Measurements from ENCODE around the gene SAP25.
A peak's percentile ranks its signal among the peaks of the same experiment; 100 is the strongest.

The SAP25 gene

DNA sequence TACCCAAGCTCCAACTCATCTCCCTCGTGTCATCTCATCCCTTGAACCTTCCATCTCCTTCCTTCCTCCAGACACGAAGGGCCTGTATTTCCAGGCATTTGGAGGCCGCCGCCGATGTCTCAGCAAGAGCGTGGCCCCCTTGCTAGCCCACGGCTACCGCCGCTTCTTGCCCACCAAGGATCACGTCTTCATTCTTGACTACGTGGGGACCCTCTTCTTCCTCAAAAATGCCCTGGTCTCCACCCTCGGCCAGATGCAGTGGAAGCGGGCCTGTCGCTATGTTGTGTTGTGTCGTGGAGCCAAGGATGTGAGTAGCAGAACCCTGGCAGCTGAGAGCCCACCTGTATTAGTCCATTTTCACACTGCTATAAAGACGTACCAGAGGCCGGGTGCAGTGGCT, 17.9 kb upstream of the SAP25 start:
- no peak for DNase-seq

DNA sequence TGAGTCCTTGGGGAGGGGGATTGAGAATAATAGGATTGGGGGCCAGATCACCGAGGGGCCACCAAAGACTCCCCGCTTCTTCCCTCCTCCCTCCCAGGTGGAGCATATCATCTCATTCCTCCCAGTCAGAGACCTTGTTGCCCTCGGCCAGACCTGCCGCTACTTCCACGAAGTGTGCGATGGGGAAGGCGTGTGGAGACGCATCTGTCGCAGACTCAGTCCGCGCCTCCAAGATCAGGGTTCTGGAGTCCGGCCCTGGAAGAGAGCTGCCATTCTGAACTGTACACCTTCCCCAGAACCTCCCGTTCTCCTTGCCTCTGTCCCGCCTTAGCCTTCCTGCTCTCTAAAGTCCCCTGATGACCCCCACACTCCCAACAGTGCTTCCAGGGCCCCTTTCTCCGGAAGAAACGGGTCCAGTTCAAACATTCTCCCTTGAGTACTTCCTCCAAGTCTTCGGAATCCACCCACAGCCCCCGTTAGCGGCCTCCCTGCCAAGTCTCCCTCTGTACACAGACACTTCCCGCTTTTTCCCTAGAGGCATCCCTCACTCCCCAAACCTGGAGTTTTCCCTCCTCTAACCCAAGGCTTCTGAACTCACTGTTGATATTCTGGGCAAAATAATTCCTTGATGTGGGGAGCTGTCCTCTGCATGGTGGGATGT, 16.5 kb upstream of the SAP25 start:
- no peak for DNase-seq

DNA sequence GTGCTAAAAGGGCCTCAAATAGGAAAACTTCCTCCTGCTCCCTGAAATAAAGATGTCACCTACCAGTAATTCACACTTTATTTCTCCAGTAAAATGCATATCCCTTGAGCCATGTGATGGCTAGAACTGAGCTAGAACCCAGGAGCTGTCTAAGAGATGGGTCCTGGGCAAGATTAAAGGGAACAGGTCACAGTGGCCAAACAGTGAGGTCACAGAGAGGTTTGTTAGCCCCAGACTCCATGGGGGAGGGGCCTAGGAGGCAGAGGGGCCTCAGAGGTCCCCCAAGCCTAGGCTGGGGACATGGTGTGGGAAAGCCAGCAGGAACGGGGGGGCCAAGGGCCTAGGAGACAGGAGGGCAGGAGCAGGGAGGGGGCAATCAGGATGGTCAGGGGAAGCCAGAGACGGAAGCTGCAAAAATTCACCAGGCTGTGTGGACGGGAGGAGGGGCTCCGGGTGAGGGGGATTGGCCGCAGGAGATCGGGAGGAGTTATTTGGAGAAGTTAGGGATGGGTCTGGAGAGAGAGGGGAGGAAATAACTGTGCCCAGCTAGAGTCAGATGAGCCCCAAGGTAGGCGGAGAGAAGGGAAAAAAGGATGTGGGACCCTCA, 15.7 kb upstream of the SAP25 start:
- no peak for DNase-seq

DNA sequence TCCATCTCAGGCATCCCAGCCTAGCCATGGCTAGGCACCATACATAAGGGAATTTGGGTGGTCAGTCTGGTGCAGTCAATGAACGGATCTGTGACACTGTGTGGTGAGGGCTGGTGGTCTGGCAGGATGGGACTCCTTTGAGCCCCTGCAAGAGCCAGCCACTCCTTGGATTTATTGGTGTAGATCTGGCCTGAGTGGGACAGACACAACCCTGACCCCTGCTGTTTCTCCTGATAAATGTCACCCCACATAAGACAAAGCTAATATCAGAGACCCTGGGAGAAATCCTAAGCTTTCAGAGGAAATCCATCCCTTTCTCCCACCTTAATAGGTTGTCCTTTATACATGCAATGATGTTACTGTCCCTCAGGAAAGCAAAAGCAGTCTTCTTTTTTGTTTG, 14.7 kb upstream of the SAP25 start:
- no peak for DNase-seq

DNA sequence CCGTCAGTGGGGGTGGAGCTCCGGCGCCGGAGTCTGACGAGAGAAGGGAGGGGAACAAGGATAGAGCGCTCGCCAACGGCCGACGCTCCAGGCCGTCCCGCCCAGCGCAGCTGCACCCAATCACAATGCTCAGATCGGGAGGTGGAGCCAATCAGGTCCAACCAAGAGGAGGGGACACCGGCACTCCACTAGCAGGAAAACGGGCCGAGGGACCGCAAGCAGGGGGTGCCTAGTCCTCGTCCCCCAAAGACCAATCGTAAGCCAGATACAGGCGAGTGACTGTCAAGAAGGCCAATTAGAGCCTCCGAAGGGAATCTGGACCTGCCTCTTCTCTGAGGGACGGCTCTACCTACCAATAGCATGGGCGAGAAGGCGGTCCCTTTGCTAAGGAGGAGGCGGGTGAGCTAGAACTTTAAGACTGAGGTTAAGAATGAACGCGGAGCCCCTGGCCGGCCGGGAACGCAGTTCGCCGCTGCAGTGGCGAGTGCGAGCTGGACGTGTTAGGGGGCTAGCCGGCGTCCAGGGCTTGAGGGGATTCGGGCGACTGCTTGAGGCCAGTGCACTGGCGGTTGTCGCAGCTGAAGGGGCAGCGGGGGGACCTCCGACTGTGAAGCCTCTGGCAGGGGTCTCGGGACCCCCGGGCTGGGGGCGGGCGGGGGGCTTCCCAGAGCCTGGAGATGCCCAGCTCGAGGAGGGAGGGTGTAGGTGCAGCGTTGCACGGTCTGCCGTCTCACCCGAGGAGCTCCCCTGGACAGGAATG, 12.7 kb upstream of the SAP25 start, which contains the start of gene FBXO24:
TSS of gene FBXO24 (plus strand) at position 63 of the 760 bp plus-strand sequence. CDS start at position 361, 298 bp downstream.
- peak; percentile 100 for DNase-seq

DNA sequence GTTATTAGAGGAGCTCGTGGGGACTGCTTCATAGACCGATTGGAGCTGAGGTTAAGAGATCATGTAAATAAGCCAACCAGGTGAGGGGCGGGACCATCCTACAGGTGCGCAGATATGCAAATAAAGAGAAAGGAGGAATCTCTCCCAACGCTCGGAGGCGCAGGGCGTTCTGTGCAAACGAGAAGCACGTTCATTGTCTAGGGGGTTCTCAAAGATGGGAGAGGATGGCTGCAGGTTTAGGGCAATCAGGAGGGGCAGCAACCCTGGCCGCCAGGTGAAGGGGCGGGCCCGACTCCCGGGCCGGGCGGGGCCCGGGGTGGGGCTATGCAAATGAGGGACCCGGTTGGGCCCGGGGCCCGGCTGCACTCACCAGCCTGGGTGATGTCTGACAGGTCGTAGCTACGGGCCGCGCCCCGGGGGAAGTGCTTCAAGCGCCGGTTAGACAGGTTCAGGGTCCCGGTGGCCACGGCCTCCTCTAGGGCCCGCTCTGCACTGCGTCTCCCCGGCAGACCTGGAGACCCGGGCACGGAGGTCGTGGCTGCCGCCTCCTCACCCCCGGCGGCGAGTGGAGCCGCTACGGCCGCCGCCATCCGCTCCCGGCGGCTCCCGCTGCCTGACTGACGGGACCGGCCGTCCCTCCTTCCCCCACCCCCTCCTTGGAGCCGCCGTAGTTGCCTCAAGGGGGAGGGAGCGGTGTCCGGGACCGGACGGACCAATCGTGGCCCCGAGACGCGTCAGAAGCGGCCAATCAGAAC, 12.0 kb upstream of the SAP25 start, which contains the start of gene LRCH4:
TSS of gene LRCH4 (minus strand) at position 619 of the 755 bp plus-strand sequence. CDS start at position 590, 29 bp downstream.
- DNase-seq, result peak; percentile 66

DNA sequence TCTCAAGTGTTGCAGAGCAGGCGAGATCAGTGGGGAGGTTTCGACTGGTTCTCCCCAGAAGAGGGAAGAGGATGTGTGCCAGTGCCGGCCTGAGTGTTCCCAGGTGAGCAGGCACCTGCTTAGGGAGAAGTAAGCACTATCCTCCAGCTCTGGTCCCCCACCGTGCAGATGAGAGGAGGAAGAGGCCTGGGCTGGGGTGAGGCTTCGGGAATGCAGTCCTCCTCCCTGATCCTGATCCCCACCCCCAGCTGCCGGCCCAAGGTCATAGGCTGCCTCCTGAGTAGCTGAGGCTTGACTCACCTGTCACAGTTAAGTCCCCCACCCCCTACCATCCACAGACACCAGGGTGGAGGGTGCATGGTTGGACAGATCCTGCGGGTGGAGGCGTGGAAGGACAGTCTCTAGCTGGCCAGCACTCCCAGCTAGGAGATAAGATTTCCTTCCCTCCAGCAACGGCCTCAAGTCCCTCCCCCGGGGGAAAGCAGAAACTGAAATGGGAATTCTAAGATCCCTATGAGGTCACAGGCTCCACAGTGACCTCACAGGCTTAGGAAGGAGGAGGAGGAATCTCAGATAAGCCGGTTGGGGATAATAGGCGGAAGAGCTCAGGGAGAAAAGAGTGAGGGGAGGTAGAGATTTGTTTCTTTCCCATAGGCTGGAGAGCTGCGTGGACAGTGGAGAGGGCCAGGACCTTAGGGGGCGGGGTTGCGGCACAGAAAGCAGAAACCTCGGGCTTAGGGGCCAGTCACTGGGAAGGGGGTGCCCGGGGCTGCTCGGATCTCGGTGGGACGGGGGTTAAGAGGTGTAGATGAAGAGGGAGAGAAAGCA, 11.2 kb upstream of the SAP25 start:
- peak; percentile 30 for DNase-seq

DNA sequence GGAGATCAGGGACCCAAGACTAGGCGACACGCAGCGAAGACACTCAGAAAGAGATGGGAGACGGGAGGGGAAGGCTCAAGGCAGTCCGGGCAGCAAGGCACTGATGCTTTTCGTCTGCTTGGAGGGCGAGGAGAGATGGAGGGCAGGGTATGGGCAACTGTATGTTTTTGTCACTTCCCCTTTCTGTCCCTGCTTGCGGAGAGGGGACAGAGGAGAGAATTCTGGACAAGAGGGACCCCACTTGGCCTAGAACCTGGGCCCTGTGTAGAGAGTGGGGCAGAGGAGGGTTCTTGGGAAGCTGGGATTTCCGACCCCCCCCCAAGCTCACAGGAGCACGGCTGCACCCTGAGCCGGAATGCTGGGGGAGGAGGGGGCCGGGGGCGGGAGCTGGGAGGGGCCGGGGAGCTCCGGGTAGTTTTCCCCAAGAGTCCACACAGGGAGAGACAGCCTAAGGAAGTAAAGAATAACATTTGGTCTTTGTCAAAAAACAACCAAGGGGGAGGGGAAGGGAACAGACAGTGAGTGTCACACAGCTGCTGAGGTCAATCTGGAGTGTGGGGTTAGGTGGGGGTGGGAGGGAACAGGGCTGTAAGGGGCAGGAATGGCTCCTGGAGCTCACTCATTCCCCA, 10.5 kb upstream of the SAP25 start:
- DNase-seq, result no peak

DNA sequence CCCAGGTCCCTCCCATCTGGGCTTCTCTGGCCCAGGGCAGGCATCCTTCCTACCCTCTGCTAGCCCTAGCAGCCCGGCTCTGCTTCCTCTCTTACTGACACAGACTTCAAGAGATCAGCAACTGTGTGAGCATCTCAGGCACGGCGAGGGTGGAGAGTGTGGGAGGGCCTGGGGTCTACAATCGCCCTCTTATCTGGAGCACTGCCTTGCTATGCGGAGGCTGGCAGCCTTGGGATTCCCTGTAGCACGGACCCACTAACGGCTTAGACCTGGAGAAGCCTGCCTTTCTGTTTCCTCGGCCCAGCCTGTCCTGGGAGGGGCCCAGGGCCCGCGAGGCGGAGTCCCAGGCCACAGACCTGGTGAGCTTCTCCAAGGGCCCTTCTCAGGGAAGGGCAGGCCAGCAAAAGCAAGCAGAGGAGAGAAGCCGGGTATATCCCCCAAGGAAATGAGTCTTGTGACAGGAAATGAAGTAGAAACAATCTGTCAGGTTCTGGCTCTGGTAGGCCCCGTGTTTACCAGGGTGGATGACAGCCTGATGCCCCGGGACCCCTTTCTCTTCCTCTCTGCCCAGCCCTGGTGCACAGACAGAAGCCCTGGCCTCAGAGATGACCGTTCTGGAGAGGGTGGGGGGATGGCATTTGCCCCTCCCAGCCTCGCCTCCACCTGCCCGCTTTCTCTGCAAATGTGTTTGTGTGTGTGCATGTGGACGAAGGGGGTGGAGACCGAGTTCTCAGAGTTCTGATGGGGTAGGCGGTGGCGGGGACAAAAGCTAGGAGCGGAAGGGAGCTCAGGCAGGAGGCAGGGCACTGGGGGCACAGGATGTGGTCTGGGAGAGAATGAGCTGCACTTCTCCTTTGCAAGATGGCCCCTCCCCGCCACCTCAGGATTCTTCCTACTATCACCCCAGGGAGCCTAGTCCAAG, 9.7 kb upstream of the SAP25 start:
- DNase-seq, result peak; percentile 83

DNA sequence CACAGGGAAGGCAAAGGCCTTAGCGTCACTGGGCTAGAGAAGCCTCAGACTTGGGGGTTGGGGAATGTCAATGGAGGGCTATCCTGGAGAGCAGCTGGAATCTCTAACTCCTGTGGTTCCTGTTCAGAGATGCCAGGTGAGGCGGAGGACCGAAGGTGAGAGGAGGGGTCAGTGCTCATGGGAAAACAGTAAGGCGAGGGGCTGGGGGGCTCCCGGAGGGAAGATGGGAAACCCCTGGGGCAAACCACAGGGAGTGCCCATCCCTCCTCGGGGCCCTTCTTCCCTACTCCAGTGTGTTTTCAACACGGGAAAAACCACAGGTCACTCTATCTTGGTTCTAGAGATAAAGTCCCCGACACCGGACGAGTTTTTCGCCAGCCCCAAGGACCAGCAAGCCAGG, 8.9 kb upstream of the SAP25 start:
- DNase-seq, result no peak

DNA sequence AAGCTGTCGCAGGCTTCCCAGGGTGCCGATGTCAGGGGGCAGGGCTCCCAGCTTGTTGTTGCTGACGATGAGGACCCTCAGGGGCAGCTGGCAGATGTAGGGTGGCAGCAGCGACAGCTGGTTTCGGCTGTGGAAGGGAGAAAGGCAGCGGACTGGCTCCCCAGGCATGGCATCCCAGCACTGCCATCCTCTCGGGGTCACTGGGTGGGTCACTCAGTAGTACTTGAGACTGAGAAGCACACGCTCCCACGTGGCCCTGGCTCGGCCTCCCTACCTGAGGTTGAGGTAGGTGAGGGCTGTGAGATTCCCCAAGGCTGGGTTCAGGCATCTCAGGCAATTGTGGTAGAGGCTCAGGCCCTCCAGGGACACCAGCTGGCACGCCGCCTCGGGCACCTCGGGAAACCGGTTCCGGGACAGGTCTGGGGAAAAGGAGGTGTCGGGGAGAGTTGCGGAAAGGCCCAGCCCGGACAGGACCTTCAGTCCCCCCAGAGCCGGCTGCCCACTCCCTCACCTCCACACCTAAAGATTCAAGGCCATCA, 8.4 kb upstream of the SAP25 start:
- DNase-seq, result no peak

DNA sequence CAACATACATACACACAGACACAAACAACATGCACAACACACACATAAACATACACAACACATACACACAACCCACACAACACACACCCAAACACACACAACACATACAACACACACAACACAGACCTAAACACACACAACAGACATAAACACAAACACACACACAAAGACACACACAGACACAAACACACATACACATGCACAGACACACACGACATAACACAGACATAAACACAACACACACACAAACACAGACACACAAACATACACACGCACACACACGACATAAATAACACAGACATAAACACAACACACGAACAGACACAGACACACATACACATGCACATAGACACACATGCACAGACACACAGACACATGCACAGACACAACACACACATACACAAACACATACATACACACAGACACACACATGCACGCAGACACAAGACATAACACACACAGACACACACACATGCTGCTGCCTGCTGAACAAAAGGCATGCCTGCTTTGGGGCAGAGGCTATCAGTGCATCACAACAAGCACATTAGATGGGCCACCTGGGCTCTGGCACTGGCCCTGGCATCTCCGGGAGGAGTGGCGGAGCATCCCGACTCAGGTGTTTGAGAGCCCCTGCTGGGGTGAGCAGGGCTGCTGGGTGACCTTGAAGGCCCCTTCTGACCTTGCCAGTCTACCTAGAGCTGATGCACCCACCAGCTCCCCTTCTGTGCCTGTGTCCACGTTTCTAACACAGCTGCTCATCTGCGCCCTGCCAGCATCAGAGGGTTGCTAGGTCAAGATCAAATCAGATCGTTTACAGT, 7.0 kb upstream of the SAP25 start:
- DNase-seq, result no peak

DNA sequence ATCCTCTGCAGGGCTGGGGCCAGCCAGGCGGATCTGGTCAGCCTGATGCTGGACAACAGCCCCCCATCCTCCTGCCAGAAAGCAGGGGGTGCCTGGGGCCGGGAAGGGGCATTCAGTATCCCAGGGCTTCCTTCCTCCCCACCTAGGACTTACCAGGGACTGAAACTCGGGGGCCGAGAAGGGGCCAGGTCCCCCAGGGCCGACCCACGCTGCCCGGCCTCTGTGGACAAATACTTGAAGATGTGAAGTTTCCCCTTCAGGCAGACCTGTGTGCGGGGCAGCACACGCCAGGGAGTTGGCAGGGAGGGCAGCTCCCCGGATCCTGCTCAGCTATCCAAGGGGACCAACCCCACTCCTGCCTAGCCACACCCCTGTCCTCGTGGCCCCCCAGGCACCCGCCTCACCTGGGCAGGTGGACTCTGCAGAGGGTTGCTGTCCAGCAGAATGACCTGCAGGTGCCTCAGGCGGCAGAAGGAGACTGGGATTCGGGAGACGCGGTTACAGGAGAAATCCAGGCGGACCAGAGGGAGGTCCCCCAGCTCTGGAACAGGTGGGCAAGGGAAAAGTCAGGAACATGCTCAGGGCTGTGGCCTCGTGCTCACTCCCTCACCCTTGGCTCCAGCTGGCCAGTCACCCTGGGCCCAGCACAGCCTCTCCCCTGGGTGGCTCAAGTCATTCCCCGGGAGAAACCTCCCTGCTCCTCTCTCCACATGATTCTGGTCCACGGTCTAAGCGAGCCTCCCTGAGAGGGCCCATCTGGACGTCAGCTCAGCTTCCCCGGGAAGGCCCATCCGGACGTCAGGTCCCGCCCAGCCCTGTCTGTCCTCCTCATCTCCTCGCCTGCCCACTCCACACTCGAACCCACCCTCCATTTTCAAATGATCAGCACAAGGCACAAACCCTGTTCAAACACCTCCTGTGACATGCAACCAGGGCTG, 4.8 kb upstream of the SAP25 start:
- no peak for DNase-seq

DNA sequence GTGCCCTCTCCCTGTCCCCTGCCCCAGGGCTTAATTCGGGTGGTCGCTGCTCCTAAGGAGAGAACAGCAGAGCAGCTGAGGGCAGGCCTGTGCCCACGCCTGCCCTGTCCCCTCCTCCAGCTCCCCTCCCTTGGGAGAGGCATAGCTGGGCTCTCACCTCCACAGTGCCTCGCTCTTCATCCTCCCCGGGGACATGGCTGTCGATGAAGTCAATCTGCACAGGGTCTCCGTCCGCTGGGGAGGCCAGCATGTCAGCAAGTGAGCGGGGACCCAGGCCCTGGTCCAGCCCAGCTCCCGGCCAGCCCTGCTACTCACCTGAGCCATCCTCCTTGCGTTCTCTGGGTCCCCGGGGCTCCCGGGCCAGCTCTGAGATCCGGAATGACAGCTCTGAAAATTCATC, 3.8 kb upstream of the SAP25 start:
- DNase-seq, result no peak

DNA sequence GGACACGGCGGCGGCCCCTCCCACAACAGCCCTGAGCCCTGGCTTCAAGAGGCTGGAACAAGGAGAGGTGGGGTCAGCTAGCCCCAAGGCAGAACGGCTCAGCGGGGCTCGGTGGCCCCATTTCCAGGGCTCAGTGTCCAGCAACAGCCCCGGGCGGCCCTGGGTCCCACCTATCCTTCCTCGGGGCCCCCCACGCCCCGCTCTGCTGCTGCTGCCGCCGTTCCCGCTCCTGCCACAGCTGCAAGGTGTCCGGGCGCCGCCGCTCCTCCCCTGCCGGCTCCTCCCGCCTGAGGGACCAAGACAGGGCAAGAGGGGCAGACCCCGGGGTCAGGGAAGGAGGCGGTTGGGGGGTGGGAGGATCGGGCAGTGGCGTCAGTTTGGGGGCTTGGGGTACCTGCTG, 3.4 kb upstream of the SAP25 start:
- DNase-seq, result no peak

DNA sequence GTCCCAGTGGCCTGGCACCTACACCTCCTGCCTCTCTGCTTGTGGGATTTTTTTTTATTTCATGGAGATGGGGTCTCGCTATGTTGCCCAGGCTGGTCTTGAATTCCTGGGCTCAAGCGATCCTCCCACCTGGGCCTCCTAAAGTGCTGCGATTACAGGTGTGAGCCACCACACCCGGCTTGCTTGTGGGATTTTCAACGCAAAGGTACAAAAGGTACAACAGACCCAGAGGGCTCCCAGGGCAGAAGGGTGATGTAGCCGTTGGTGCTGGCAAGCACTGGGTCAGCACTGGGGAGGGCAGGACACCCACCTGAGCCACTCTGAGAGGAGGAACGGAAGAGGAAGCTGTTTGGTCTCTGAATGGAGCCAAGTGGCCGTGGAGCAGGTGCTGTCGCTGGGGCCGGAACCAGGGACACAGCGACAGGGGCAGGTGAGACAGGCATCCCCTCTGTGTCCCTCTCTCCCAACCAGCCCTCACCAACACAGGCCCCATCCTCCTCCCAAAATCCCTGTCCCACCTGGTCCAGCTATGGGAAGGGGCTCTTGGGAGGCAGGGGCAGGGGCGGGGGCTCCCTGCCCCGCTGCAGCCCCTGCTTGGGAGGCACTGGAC, 2.8 kb upstream of the SAP25 start:
- DNase-seq, result no peak

DNA sequence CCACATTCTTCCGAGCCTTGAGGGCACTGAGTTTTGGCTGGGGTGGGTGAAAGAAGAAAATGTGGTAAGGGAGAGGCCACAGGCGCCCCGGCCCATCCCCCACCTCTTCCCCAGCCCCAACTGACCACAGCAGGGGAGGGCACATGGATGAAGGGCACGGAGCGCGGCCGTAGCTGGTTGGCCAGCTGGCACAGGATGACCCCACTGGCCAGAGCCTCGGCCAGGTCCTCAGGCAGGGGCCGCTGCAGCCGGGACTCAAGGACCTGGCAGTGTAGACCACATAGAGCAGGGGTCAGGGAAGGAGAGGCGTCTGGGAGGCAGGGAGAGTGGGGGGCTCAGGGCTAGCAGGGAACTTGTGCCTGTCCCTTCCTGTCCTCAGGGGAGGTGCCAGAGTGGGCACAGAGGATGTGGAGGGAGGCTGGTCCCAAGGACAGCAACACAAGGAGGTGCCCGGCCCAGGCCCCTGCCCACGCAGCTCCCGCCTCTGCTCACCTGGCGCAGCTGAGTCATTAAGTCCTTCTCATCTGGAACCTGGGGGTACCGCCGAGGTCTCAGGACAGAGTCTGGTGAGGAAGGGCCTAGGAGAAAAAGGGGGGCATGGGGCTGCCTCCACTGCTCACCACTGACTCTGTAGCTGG, 2.2 kb upstream of the SAP25 start:
- DNase-seq, result no peak
